K562 (cell line): ENCODE results near the gene EVL. TPM values are rescaled to one million over a fixed set of nuclear protein-coding genes. Genes with fewer than 3 reads are reported as not detected.

ENCODE experiments used
- CEBPB ChIP-seq: fragments of 450-650 bp; IDR thresholded peaks from 2 replicates; pipeline ENCODE4 v1.6.1; 2016; ENCODE audit warnings: missing genetic modification characterization, missing compliant biosample characterization
- CGGBP1 ChIP-seq: fragments of 250-450 bp; sonication (Bioruptor Pico); IDR thresholded peaks from 2 replicates; pipeline ENCODE4 v1.9.0; 2021; ENCODE audit warnings: mild to moderate bottlenecking
- CXXC5 ChIP-seq: fragments of 250-450 bp; sonication (Bioruptor Pico); IDR thresholded peaks from 2 replicates; pipeline ENCODE4 v1.8.0; 2022; ENCODE audit warnings: inconsistent platforms, mild to moderate bottlenecking, moderate library complexity
- FOXJ2 ChIP-seq: fragments of 200-800 bp; sonication (Bioruptor generic); IDR thresholded peaks from 2 replicates; pipeline ENCODE4 v1.6.1; 2016; ENCODE audit warnings: missing genetic modification characterization, missing compliant biosample characterization
- MCM3 ChIP-seq: fragments of 450-650 bp; IDR thresholded peaks from 2 replicates; pipeline ENCODE4 v1.6.1; 2016
- MTF1 ChIP-seq: fragments of 250-450 bp; sonication (Bioruptor Pico); IDR thresholded peaks from 2 replicates; pipeline ENCODE4 v1.9.0; 2021; ENCODE audit warnings: moderate library complexity, mild to moderate bottlenecking, inconsistent platforms, borderline replicate concordance
- PTBP1 ChIP-seq: fragments of 200-400 bp; formaldehyde crosslinking; IDR thresholded peaks from 2 replicates; pipeline ENCODE4 v1.6.1; 2017; ENCODE audit warnings: low read depth, low read length
- TCF3 ChIP-seq: sonication (generic); formaldehyde crosslinking; IDR thresholded peaks from 2 replicates; pipeline ENCODE4 v1.4.0; 2020; ENCODE audit warnings: mild to moderate bottlenecking, missing genetic modification reagents
- THAP7 ChIP-seq: fragments of 250-450 bp; sonication (Bioruptor Pico); IDR thresholded peaks from 2 replicates; pipeline ENCODE4 v1.5.0; 2021
- ZNF316 ChIP-seq: fragments of 450-650 bp; IDR thresholded peaks from 2 replicates; pipeline ENCODE4 v1.6.1; 2016
- ZNF740 ChIP-seq, 3 experiments: fragments of 200-800 bp in 1 of 3; sonication (Bioruptor generic) in 1 of 3; sonication (generic) in 1 of 3; formaldehyde crosslinking in 1 of 3; IDR thresholded peaks; 2 replicates each; pipeline versions ENCODE4 v1.6.1 to v1.8.0; 2016 to 2022; ENCODE audit warnings: mild to moderate bottlenecking in 2 of 3, missing compliant biosample characterization in 2 of 3, missing genetic modification characterization in 2 of 3, missing genetic modification reagents in 1 of 3
- polyA plus RNA-seq, 8 experiments: library from polyadenylated mRNA; depleted of rRNA in 4 of 8; stranded (reverse) in 5 of 8; unstranded in 3 of 8; fragments of >200 nt; fragmentation: Nextera tagmentation in 2 of 8; fragmentation: Illumina TruSeq in 1 of 8; extraction: Ambion mirVana in 2 of 8; extraction: Trizol in 1 of 8; gene quantifications; 2 replicates each; pipeline versions ENCODE4 v1.2.1 to v1.2.3, GENCODE V29; 2011 to 2014; ENCODE audit warnings: inconsistent platforms in 1 of 8, missing spikeins in 1 of 8
- total RNA-seq, 7 experiments: library from RNA; depleted of rRNA in 6 of 7; stranded (reverse); fragments of >200 nt in 6 of 7; fragmentation: Illumina TruSeq in 2 of 7; extraction: Trizol in 2 of 7; gene quantifications; 2 replicates each; pipeline versions ENCODE4 v1.2.1 to v1.2.3, GENCODE V29; 2011 to 2021; ENCODE audit warnings: low replicate concordance in 1 of 7
- TF ChIP-seq, protein P1 (sequence below): fragments of 250-450 bp; sonication (Bioruptor Pico); IDR thresholded peaks from 2 replicates; pipeline ENCODE4 v1.5.0; 2021; ENCODE audit warnings: mild to moderate bottlenecking, borderline replicate concordance
- TF ChIP-seq, protein P2 (sequence below): sonication (generic); formaldehyde crosslinking; IDR thresholded peaks from 2 replicates; pipeline ENCODE4 v1.8.0; 2023; ENCODE audit warnings: missing genetic modification reagents, mild to moderate bottlenecking, borderline replicate concordance

The EVL gene
- total and polyA plus RNA-seq, 9 of the 15 experiments (the other 6 are each of a cell fraction or from before 2014, with no cell fraction given) = 2.9 to 43.4 (median 23.9) TPM

DNA sequence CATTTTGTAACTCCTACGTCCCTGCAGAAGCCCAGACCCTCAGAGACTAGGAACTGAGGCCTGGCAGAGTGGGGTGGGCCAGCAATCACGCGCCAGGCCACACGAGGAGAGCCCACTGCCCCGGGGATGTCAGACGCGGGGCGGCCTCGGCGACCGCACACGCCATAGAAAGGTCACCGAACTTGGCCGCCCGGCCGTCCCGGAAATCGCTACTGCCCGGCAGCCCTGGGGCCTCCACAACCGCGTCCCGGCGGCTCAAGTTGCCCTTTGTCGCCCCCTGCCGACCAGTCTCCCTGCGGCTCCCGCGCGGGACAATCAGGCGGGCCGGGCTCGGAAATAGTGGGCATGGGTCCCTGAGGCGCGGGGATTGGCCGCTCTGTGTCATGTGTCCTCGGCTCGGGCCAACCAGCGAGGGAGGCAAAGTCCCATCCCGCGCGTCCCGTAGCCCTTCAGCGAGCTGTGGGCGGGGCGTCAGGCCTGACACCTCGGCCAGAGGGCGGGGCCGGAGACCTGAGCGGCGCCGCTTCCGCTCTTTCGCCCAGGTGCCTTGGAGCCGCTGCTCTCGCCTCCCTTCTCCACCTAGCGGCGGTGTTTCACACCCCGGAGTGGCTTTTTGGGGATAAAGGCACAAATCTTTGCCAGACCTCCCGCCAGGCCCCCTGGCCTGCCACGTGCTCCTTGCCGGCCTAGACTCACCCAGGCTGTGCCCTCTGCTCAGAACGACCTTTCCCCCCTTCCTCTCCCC lies 127.6 kb downstream of the EVL start (continued):
- TF ChIP-seq, protein P1, sequence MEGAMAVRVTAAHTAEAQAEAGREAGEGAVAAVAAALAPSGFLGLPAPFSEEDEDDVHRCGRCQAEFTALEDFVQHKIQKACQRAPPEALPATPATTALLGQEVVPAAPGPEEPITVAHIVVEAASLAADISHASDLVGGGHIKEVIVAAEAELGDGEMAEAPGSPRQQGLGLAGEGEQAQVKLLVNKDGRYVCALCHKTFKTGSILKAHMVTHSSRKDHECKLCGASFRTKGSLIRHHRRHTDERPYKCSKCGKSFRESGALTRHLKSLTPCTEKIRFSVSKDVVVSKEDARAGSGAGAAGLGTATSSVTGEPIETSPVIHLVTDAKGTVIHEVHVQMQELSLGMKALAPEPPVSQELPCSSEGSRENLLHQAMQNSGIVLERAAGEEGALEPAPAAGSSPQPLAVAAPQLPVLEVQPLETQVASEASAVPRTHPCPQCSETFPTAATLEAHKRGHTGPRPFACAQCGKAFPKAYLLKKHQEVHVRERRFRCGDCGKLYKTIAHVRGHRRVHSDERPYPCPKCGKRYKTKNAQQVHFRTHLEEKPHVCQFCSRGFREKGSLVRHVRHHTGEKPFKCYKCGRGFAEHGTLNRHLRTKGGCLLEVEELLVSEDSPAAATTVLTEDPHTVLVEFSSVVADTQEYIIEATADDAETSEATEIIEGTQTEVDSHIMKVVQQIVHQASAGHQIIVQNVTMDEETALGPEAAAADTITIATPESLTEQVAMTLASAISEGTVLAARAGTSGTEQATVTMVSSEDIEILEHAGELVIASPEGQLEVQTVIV (CRISPR knock-in tag) = no peak
- TF ChIP-seq CGGBP1 (no peak), CXXC5 (CRISPR knock-in tag) (peak; percentile 77), PTBP1 (0 out of 2 replicates have a peak, but pooled peaks have one; percentile 24), THAP7 (no peak), ZNF740 (CRISPR knock-in tag; IDR thresholded peaks at IDR 0.05) (no peak), ZNF740 (tag; IDR thresholded peaks at IDR 0.05) (no peak), MCM3 (no peak), ZNF316 (no peak), TCF3 (CRISPR knock-in tag) (no peak; the same call in 1 of the 2 replicates), FOXJ2 (tag) (no peak), MTF1 (CRISPR knock-in tag) (no peak), CEBPB (no peak)
- TF ChIP-seq, protein P2, sequence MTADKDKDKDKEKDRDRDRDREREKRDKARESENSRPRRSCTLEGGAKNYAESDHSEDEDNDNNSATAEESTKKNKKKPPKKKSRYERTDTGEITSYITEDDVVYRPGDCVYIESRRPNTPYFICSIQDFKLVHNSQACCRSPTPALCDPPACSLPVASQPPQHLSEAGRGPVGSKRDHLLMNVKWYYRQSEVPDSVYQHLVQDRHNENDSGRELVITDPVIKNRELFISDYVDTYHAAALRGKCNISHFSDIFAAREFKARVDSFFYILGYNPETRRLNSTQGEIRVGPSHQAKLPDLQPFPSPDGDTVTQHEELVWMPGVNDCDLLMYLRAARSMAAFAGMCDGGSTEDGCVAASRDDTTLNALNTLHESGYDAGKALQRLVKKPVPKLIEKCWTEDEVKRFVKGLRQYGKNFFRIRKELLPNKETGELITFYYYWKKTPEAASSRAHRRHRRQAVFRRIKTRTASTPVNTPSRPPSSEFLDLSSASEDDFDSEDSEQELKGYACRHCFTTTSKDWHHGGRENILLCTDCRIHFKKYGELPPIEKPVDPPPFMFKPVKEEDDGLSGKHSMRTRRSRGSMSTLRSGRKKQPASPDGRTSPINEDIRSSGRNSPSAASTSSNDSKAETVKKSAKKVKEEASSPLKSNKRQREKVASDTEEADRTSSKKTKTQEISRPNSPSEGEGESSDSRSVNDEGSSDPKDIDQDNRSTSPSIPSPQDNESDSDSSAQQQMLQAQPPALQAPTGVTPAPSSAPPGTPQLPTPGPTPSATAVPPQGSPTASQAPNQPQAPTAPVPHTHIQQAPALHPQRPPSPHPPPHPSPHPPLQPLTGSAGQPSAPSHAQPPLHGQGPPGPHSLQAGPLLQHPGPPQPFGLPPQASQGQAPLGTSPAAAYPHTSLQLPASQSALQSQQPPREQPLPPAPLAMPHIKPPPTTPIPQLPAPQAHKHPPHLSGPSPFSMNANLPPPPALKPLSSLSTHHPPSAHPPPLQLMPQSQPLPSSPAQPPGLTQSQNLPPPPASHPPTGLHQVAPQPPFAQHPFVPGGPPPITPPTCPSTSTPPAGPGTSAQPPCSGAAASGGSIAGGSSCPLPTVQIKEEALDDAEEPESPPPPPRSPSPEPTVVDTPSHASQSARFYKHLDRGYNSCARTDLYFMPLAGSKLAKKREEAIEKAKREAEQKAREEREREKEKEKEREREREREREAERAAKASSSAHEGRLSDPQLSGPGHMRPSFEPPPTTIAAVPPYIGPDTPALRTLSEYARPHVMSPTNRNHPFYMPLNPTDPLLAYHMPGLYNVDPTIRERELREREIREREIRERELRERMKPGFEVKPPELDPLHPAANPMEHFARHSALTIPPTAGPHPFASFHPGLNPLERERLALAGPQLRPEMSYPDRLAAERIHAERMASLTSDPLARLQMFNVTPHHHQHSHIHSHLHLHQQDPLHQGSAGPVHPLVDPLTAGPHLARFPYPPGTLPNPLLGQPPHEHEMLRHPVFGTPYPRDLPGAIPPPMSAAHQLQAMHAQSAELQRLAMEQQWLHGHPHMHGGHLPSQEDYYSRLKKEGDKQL (CRISPR knock-in tag) = no peak
